Prostate gland (tissue), 2 donors: ENCODE measurements around the gene DENND4C.
"Not testable (repeated sequence)": the region's sequence is repeated elsewhere in the genome, so short reads cannot be mapped to it uniquely, and the experiment has no call there.

Source experiments
- CTCF ChIP-seq, 4 experiments: fragments of 200-600 bp in 2 of 4; fragments of 450-650 bp in 2 of 4; sonication (generic) in 2 of 4; IDR thresholded peaks; 1 replicate in 3 of 4; 2 replicates in 1 of 4; pipeline ENCODE4 v1.5.1; 2016 to 2019; ENCODE audit warnings: antibody characterized with exemption in 4 of 4, mild to moderate bottlenecking in 2 of 4, moderate library complexity in 2 of 4
- POLR2A ChIP-seq: fragments of 450-650 bp; IDR thresholded peaks from one replicate; pipeline ENCODE4 v1.6.1; 2016; ENCODE audit warnings: antibody characterized with exemption, mild to moderate bottlenecking
- POLR2AphosphoS5 ChIP-seq: sonication (generic); formaldehyde crosslinking; IDR thresholded peaks from one replicate; pipeline ENCODE4 v1.6.1; 2017; ENCODE audit warnings: antibody characterized with exemption

GRCh38 chr9:19265602-19266001 lies 35.1 kb downstream of the DENND4C start:
- TF ChIP-seq POLR2A; CTCF (IDR thresholded peaks at IDR 0.05); POLR2AphosphoS5: not testable (repeated sequence)
